ENCODE results near the gene BAHD1. TPM values are rescaled to one million over a fixed set of nuclear protein-coding genes. Genes with fewer than 3 reads are reported as not detected.
"Not testable (repeated sequence)": the region's sequence is repeated elsewhere in the genome, so short reads cannot be mapped to it uniquely, and the experiment has no call there.

The BAHD1 gene
- total RNA-seq, 1 donor from 2014 or later = 17.7 TPM

DNA sequence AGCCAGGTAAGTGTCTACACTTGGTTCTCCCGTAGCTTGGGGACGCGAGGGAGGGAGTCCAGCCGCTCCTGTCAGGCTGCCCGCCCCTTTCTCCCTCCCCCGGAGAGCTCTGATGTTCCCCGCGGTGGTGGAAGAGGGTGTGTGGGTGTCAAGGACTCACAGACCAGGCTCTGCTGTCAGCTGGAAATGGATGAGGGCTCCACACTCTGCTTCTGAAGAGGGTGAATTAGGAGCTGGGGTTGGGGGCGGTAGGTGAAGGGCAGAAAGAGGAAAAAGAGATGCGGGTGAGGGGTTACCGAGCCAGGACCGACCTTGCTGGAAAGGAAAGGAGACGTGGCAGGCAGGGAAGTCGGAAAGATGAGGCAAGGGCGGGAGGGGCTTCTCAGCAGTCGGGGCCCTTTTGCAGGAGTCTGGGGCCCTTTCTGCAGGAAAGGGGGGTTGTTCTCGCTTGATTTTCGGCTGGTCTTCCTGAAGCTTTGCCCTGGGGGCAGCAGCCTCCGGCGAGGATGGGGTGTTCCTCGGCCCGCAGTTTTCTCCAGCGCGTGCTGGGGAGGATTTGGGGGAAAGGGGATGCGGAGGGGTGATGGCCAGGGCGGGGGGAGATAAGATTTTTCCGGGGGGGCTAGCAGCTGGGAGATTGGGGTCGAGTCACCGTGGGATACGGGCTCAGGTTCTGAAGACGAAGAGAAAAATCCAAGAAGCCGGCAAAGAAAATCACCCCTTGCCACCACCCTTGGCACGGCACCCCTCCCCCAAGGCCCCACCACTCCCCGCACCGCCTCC, 602 bp upstream of the BAHD1 start:
- DNase-seq (ENCODE audit: low spot score) = no peak

DNA sequence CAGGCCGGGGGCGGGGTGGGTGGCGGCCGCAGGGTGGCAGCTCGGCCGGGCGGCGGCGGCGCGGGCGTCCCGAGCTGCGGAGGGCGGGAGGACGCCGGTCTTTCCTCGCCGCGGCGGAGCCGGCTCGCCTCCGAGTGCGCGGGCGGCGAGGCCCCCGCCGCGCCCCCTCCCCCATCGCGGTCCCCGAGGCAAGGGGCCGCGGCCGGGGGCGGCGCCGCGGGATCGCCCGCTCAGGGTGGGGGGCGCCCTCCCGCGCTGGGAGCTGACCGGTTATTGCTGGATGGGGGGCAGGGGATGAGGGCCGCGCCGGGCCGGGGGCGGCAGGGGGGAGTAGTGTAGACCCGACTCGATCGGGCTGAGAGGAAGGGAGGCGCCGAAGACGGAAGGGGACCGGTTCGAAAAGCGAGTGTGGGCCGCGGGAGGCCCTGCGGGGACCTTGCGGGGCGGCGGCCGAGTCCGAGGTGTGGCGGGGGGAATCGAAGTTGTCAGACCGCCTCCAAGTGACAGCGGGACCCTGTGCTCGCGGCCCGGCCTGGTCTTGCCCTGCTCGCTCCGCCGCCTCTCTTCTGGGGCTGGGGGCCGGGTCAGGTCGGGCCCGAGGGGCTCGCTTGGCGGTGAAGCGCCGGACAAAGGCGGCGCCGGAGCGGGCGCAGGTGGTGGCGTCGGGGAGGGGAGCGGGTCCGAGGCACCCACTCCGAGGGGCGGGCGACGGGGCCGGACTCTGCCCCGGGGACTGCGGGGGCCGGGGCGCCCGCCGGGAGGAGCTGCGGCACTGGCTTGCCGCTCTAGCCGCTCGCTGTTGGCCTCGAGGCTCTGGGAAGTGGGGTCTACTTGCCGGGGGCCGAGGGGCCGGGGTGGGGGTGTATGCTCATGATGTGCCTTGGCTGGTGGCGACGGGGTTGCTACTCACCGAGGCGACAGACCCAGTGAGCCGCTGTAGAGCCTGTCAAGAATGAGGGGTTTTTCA, 1.1 kb downstream of the BAHD1 start:
- intact Hi-C loops (cut with DNase I) = loop anchor here (5.0 kb wide), 1 partner anchor 65 kb away; no protein-coding TSS in a partner anchor
- no peak for DNase-seq (ENCODE audit: low spot score)

More for the DNA sequence above, 602 bp upstream of the BAHD1 start:
- intact Hi-C loops (cut with DNase I) = loop anchor here (5.0 kb wide), 1 partner anchor 67 kb away; no protein-coding TSS in a partner anchor

DNA sequence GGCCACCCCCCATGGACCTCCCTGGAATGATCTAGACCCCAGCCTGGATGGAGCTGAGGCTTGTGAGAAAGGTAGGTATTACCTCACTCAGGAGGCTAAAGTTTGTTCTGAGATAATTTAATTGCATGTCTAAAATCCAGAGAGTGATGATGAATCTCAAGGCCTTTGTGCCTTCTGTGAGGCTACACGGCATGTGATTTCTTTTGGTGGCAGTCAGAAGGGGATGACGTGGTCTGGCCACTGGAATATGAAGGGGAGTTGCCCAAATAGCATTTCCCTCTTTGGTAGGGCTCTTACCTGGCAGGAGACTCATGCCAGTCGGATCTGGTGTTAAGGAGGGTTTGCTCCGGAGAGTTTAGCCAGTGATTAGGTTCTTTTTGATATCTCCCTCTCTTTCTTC, 2.5 kb downstream of the BAHD1 start:
- DNase-seq (ENCODE audit: low spot score) = no peak
- intact Hi-C loops (cut with DNase I) = loop anchor here (1.0 to 5.0 kb wide), 2 partner anchors 28 to 64 kb away; no protein-coding TSS in a partner anchor

DNA sequence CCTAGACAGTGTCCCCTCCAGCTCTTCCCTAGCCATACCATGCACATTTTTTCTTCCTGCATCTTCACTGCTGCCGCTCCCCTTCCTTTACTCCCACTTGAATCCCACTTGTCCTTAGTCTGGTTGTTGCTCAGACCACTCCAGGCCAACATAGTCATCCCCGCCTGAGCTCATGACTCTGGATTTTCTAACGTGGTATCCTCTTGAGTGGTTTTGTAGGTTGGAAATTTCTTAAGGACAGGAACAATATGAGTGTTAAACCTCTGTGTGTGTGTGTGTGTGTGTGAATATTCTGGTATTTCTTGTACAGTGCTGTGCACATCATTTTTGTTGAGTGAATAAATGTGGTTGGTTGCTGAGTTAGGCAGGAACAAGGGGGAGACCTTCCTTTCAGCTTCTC, 3.1 kb downstream of the BAHD1 start:
- no peak for DNase-seq (ENCODE audit: low spot score)
- intact Hi-C loops (cut with DNase I) = loop anchor here (1.0 to 5.0 kb wide), 2 partner anchors 27 to 63 kb away; no protein-coding TSS in a partner anchor

DNA sequence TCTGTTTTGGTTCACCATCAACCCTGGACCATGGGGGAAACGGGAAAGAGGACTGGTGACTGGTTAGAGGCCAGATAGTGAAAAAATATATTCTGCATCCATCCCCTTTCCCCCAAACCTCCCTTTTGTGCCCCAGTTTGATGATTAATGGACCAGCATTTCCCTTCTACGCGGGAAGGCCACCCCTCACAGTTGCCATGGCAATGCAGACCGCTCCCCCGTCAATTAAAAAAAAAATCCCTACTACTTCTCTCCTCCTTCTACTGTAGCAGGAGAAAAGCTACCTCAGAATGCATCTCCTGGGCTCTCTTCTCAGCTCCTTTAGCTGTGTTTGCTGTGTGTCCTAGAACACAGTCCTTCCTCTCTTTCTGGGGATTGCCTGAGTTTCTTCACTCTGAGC, 4.0 kb downstream of the BAHD1 start:
- intact Hi-C loops (cut with DNase I) = loop anchor here (5.0 kb wide), 1 partner anchor 63 kb away; no protein-coding TSS in a partner anchor
- DNase-seq (ENCODE audit: low spot score) = no peak

DNA sequence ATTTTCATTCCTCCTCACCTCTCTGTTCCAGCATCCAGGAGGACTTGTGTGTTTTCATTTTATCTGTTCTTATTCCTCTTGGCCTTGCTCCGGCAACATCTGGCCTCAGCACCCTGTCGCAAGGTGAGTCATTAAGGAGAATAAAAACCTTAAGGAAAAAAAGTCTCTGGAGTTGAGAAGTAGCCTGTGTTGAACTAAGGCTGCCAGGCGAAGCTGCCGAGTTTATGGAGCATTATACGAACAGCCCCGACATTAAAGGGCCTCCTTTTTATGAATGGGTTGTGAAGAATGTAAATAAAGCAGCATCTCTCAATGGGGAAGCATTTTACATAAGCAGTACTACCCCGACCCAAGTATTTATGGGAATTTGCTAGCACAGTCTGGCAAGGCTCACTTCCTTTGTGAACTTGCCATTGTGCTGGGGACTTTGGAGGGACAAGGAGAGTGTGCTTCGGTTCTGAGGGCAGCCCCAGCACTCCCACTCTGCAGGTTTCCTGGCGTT, 4.7 kb downstream of the BAHD1 start:
- intact Hi-C loops (cut with DNase I) = no loop called here

DNA sequence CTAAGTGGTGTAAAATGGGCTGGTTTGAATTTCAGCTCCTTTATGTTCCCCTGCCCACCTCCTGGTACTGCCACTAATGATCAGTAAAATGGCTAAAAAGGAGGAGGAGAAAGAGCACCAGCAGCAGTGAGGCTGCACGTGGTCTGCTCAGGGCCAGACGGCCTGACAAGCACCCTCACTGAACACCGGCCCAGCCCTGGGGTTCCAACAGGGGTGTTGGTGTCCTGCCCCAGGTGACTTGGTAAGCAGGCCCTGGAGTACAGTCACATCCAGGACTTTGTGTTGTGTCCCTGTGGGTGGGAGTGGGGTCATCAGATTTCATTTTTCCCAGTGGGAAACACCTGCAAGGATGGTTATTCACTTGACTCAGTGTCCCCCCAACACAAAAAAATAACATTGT, 5.4 kb downstream of the BAHD1 start:
- intact Hi-C loops (cut with DNase I) = no loop called here
- no peak for DNase-seq (ENCODE audit: low spot score)

More for the DNA sequence above, 4.7 kb downstream of the BAHD1 start:
- no peak for DNase-seq (ENCODE audit: low spot score)

DNA sequence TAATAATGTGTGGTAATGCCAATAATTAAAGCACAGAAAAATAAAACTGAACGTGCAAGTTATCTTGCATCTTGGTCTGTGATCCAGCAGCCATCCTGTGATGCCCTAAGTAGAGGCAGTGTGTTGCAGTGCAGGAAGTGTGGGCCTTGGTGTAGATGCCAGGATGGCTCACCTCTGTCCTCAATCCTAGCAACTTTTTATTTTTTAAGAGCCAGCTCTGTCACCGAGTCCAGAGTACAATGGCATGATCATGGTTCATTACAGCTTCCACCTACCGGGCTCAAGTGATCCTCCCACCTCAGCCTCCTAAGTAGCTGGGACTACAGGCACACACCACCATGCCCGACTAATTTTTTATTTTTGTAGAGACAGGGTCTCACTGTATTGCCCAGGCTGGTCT, 7.6 kb downstream of the BAHD1 start:
- no peak for DNase-seq (ENCODE audit: low spot score)
- intact Hi-C loops (cut with DNase I) = no loop called here

DNA sequence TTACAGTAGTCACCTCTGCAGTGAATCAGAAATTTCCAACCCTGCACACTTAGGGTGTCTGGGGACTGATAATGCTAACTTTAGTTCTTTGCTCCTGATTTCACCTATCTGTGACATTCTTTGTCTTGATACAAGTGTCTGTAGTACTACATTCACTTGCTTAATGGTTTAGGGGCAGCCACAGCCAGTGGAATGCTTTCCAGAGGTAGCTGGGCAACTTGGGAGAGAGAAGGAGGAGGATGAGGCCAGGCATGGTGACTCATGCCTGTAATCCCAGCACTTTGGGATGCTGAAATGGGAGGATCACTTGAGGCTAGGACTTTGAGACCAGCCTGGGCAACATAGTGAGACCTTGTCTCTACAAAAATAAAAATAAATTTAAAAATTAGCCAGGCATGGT, 8.5 kb downstream of the BAHD1 start:
- DNase-seq (ENCODE audit: low spot score) = no peak
- intact Hi-C loops (cut with DNase I) = no loop called here

DNA sequence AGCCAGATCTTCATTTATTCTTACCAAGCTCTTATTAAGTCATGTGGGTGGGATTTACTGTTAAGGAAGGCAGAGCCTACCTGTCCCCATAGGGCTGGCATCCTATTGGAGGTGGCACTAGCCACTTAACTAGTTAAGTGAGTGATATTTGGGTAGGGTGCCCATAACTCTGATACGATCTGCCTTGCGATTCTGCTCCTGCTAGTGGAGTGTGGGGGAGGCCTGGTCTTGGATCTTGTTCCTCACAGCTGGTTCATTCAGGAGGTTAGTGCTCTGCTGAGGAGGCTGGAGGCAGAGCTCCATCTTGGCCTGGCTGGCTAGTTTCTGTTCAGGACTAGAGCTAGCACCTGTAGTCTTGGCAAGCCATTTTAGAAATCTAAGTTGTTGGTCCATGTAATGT, 9.3 kb downstream of the BAHD1 start:
- intact Hi-C loops (cut with DNase I) = no loop called here
- DNase-seq (ENCODE audit: low spot score) = no peak

DNA sequence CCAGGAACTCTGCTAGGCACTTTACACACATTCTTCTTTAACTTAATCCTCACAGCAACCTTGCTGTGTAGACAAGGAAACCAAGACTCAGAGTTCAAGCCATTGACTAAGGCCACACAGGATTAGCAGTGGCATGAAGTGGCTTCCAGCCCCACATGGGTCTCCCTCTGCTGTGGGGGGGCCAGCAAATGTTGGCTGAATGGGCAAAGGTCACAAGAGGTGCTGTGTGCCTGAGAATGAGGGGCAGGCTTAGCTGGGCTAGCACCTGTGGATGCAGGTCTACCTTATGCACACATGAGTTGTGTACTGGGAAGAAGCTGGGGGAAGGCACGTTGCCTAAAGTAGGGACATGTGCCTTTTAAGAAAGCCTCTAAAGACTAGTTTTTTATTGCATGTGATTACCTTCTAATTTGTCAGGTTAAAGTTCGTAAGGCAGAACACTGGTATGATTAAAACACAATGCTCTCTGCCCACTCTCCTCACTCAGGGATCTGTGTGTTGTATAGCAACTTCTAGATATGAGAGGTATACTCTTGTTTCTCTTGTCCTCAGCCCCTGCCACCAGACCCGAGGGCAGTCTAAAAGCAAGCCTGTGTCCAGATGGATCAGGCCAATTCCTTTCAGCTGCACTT, 10.9 kb downstream of the BAHD1 start:
- intact Hi-C loops (cut with DNase I) = no loop called here
- no peak for DNase-seq (ENCODE audit: low spot score)

DNA sequence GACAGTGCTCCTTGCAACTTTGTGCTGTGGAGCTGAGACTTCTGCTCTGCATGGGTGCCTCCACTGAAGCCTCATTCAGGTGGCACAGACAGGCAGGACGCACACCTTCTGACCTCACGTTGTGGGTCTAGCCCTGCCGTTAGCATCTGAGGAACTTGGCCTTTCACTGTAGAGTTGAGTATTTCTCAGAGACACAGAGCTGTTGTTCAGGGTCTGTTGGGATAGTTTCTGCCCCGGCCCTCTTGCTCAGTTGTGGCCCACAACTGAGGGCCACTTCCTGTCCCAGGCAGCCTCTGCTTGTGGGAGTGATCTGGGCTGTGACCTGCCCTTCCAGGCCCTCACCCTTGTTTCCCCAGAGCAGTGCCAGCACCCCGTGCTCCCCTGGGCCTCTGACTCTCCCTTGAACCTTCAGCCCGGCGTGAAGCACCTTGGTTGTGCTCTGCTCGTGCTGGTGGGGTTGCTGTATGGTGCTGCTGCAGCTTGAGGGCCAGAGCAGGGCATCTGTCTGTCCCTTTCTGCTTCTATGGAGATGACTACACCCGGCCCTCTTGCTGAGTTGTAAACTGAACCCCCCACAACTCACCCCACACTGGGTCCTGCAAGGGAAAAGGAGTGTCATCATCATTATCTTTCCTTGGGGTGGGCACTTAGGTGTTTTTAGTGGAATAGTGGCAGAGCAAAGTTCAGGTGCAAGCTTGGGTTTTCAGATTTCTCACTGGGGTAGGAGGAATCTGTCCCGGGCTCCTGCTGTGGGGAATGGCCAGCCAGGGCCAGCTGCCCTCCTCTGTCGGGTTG, 11.7 kb downstream of the BAHD1 start:
- DNase-seq (ENCODE audit: low spot score) = no peak
- intact Hi-C loops (cut with DNase I) = no loop called here

DNA sequence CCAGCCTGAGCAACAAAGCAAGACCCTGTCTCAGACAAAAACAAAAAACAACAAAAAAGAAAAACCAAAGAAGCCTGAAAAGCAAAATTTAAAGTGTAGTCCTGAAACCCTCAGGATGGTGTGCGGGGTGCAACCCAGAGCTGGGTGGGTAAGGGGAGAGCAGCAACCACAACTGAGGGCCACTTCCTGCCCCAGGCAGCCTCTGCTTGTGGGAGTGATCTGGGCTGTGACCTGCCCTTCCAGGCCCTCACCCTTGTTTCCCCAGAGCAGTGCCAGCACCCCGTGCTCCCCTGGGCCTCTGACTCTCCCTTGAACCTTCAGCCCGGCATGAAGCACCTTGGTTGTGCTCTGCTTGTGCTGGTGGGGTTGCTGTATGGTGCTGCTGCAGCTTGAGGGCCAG, 13.2 kb downstream of the BAHD1 start:
- intact Hi-C loops (cut with DNase I); DNase-seq (ENCODE audit: low spot score): not testable (repeated sequence)

DNA sequence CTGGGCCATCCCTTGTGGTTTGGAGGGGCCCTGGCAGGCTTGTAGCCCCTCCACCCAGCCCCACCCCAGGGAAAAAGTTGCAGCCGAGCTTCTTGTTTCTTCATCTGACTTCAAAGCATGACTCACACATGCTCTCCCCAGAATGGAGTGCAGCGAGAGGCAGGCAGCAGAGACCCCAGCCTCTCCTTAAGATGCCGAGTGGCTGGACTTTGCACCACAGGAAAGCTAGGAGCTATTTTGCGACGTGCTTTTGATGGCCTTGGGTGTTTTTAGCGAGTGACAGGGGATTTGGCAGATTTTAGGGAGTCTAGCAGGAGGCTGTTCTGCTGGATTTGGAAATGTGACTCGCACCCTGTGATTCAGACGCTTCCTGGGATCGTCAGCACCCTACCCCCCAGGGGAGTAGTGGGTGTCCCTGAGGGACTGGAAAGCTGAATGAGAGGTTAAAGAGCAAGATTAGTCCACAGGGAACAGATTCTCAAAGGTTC, 14.2 kb downstream of the BAHD1 start:
- intact Hi-C loops (cut with DNase I) = no loop called here
- no peak for DNase-seq (ENCODE audit: low spot score)

DNA sequence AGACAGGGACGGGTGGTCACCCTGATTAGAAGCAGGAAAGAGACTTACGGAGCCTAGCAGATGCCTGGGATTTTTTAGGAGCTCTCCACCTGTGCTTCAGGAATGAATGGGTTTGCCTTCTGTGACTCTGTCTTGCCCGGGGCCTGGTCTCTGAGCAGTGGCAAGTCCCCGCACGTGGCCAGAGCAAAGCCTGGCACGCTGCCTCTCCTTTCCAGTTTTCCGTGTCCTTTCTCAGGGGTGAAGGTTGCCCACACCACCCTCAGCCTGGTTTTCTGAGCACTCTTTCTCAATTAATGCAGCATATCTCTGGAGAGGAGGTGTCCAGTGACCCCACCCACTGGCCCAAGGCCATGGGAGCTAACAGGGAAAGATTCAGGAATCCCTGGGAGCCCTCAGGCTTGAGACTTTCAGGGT, 15.6 kb downstream of the BAHD1 start:
- no peak for DNase-seq (ENCODE audit: low spot score)
- intact Hi-C loops (cut with DNase I) = no loop called here

DNA sequence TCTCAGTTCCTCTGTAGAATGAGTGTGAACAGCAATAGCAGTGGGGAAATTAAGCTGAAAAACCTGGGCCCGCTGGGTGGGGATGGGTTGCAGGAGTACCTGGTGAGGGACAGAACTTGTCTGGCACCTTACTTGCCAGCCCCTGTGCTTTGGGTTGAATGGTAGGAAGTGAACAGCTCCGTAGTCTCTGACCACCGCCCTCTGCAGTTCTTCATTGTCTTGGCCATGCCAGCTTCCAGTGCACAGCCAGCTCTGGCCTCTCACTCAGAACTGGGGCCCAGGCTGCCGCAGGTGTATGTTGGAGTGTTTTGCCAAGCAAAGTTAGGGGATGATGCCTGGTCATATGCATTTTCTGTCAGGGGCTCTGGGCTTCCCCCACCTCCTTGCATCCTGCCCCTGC, 16.0 kb downstream of the BAHD1 start:
- DNase-seq (ENCODE audit: low spot score) = no peak
- intact Hi-C loops (cut with DNase I) = no loop called here

DNA sequence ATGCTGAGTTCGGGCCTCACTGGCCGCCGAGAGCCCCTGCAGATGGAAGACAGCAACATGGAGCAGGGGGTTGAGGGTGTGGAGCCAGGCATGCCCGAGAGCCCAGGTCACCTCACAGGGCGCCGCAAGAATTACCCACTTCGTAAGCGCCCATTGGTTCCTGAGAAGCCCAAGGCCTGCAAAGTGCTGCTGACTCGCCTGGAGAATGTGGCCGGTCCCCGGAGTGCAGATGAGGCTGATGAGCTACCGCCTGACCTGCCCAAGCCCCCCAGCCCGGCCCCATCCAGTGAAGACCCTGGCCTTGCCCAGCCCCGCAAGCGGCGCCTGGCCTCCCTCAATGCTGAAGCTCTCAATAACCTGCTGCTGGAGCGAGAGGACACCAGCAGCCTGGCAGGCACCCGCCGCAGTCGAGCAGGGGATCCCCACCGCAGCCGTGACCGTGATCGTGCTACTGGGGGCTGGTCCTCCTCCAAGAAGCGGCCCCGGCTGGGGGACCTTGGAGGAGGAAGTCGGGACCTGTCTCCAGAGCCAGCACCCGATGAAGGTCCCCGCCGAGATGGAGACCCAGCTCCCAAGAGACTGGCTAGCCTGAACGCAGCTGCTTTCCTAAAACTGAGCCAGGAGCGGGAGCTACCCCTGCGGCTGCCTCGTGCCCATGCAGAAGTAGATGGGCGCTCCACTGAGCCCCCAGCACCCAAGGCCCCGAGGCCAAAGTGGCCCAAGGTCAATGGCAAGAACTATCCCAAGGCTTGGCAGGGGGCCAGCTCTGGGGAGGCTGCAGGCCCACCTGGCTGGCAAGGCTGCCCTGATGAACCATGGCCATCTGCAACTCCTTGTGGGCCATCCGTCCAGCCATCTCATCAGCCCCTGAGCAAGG, 18.0 kb downstream of the BAHD1 start:
- intact Hi-C loops (cut with DNase I) = no loop called here
- no peak for DNase-seq (ENCODE audit: low spot score)
